Measurements from ENCODE around the gene ARID2. TPM values are rescaled to one million over a fixed set of nuclear protein-coding genes. Genes with fewer than 3 reads are reported as not detected.

ARID2 gene
- total RNA-seq, 1 donor from 2014 or later: 21.1 TPM

GRCh38 chr12:45756666-45757065, 27.2 kb downstream of the ARID2 start:
- no peak overlapping the region for H3K4me3 ChIP-seq (ENCODE audit: low read depth, low read length)
- no peak for DNase-seq (ENCODE audit: low read depth)
- H3K27me3 ChIP-seq (ENCODE audit: control insufficient read depth, insufficient read depth, low read length): no peaks in the 10 kb centered on the region
- H3K36me3 ChIP-seq (ENCODE audit: control insufficient read depth, insufficient read depth, low read length): no peaks in the 10 kb centered on the region
- TF ChIP-seq CTCF (IDR thresholded peaks at IDR 0.05; ENCODE audit: insufficient read depth, low read length, poor library complexity, severe bottlenecking): no peak

- DNase-seq (ENCODE audit: low read depth): no peak
- Histone ChIP-seq H3K36me3 (ENCODE audit: control insufficient read depth, insufficient read depth, low read length) (no peaks in the 10 kb centered on the region), H3K27me3 (ENCODE audit: control insufficient read depth, insufficient read depth, low read length) (no peaks in the 10 kb centered on the region), H3K4me3 (ENCODE audit: low read depth, low read length) (no peak overlapping the region)
- TF ChIP-seq CTCF (IDR thresholded peaks at IDR 0.05; ENCODE audit: insufficient read depth, low read length, poor library complexity, severe bottlenecking): no peak
Measured at GRCh38 chr12:45757172-45757571, 27.7 kb downstream of the ARID2 start.

- no peak for DNase-seq (ENCODE audit: low read depth)
- no peak overlapping the region for H3K4me3 ChIP-seq (ENCODE audit: low read depth, low read length)
- no peaks in the 10 kb centered on the region for H3K27me3 ChIP-seq (ENCODE audit: control insufficient read depth, insufficient read depth, low read length)
- no peak for TF ChIP-seq CTCF (IDR thresholded peaks at IDR 0.05; ENCODE audit: insufficient read depth, low read length, poor library complexity, severe bottlenecking)
- no peaks in the 10 kb centered on the region for H3K36me3 ChIP-seq (ENCODE audit: control insufficient read depth, insufficient read depth, low read length)
Measured at GRCh38 chr12:45760333-45760732, 30.8 kb downstream of the ARID2 start.

- TF ChIP-seq CTCF (IDR thresholded peaks at IDR 0.05; ENCODE audit: insufficient read depth, low read length, poor library complexity, severe bottlenecking): peak; percentile 71
- Histone ChIP-seq H3K36me3 (ENCODE audit: control insufficient read depth, insufficient read depth, low read length) (no peaks in the 10 kb centered on the region), H3K4me3 (ENCODE audit: low read depth, low read length) (no peak overlapping the region), H3K27me3 (ENCODE audit: control insufficient read depth, insufficient read depth, low read length) (no peaks in the 10 kb centered on the region)
- peak; percentile 1 for DNase-seq (ENCODE audit: low read depth)
Measured at GRCh38 chr12:45762185-45763110, 32.9 kb downstream of the ARID2 start.

GRCh38 chr12:45763381-45763780, 33.9 kb downstream of the ARID2 start:
- DNase-seq (ENCODE audit: low read depth): no peak
- TF ChIP-seq CTCF (IDR thresholded peaks at IDR 0.05; ENCODE audit: insufficient read depth, low read length, poor library complexity, severe bottlenecking): no peak
- H3K27me3 ChIP-seq (ENCODE audit: control insufficient read depth, insufficient read depth, low read length): no peaks in the 10 kb centered on the region
- H3K36me3 ChIP-seq (ENCODE audit: control insufficient read depth, insufficient read depth, low read length): no peaks in the 10 kb centered on the region
- no peak overlapping the region for H3K4me3 ChIP-seq (ENCODE audit: low read depth, low read length)

Measured in kidney epithelial cell (primary cell).